HS-5 (cell line): ENCODE results near the gene NIPAL1.

Experiments
- DNase-seq: peaks from one replicate; pipeline ENCODE4 v3.0.0-alpha.2; 2012; ENCODE audit warnings: low read depth

The NIPAL1 gene

GRCh38 chr4:48027653-48028052 is 11.1 kb downstream of the NIPAL1 start:
- DNase-seq, result no peak

GRCh38 chr4:48028696-48029095 is 12.1 kb downstream of the NIPAL1 start:
- no peak for DNase-seq

GRCh38 chr4:48030470-48030869 is 13.9 kb downstream of the NIPAL1 start:
- no peak for DNase-seq

GRCh38 chr4:48031802-48032525 is 15.4 kb downstream of the NIPAL1 start:
- no peak for DNase-seq

GRCh38 chr4:48032721-48033120 is 16.1 kb downstream of the NIPAL1 start:
- DNase-seq, result no peak

GRCh38 chr4:48033412-48033811 is 16.8 kb downstream of the NIPAL1 start:
- no peak for DNase-seq

- DNase-seq, result no peak
Observed at GRCh38 chr4:48033825-48034413, 17.3 kb downstream of the NIPAL1 start.

- no peak for DNase-seq
Observed at GRCh38 chr4:48035952-48036351, 19.4 kb downstream of the NIPAL1 start.

GRCh38 chr4:48037117-48037462 is 20.5 kb downstream of the NIPAL1 start:
- DNase-seq, result no peak

GRCh38 chr4:48038666-48039065 is 22.1 kb downstream of the NIPAL1 start:
- no peak for DNase-seq

- DNase-seq, result no peak
Observed at GRCh38 chr4:48039561-48039960, 23.0 kb downstream of the NIPAL1 start.

GRCh38 chr4:48041535-48042137 is 25.1 kb downstream of the NIPAL1 start:
- DNase-seq, result no peak

- DNase-seq, result no peak
Observed at GRCh38 chr4:48042979-48043461, 26.4 kb downstream of the NIPAL1 start.

GRCh38 chr4:48043504-48043903 is 26.9 kb downstream of the NIPAL1 start:
- no peak for DNase-seq

GRCh38 chr4:48044298-48044697 is 27.7 kb downstream of the NIPAL1 start:
- DNase-seq, result no peak

GRCh38 chr4:48046059-48046458 is 29.5 kb downstream of the NIPAL1 start:
- DNase-seq, result no peak

GRCh38 chr4:48047421-48047844 is 30.9 kb downstream of the NIPAL1 start:
- DNase-seq, result no peak

- DNase-seq, result no peak
Observed at GRCh38 chr4:48047896-48048295, 31.3 kb downstream of the NIPAL1 start.

GRCh38 chr4:48049483-48049882 is 32.9 kb downstream of the NIPAL1 start:
- DNase-seq, result no peak

- no peak for DNase-seq
Observed at GRCh38 chr4:48051078-48051477, 34.5 kb downstream of the NIPAL1 start.

- DNase-seq, result no peak
Observed at GRCh38 chr4:48058617-48059530, 42.3 kb downstream of the NIPAL1 start.

- DNase-seq, result no peak
Observed at GRCh38 chr4:48064349-48064748, 47.8 kb downstream of the NIPAL1 start.
